H1 (cell line): ENCODE data around the gene MAP2K7. TPM values are rescaled to one million over a fixed set of nuclear protein-coding genes. Genes with fewer than 3 reads are reported as not detected.

Experiments used
- ATF3 ChIP-seq: IDR thresholded peaks from 2 replicates; pipeline ENCODE4 v1.6.1; 2011; ENCODE audit warnings: low read depth, mild to moderate bottlenecking, low read length; ENCODE audit not compliant: insufficient read depth
- E2F6 ChIP-seq: IDR thresholded peaks from 2 replicates; pipeline ENCODE4 v1.6.1; 2012; ENCODE audit warnings: inconsistent platforms
- EZH2 ChIP-seq: fragments of 200-600 bp; sonication (generic); IDR thresholded peaks from 2 replicates; pipeline ENCODE4 v1.7.1; 2012; ENCODE audit warnings: low read depth, mild to moderate bottlenecking, moderate library complexity, low read length, inconsistent platforms; ENCODE audit not compliant: severe bottlenecking
- POU5F1 ChIP-seq: IDR thresholded peaks from 2 replicates; pipeline ENCODE4 v1.6.1; 2011; ENCODE audit warnings: low read depth, mild to moderate bottlenecking, low read length, moderate library complexity
- RBBP5 ChIP-seq: IDR thresholded peaks from 2 replicates; pipeline ENCODE4 v1.7.1; 2012; ENCODE audit warnings: low read depth, mild to moderate bottlenecking, inconsistent platforms, low read length, moderate library complexity, borderline replicate concordance
- TCF12 ChIP-seq: IDR thresholded peaks from 2 replicates; pipeline ENCODE4 v1.6.1; 2011; ENCODE audit warnings: low read depth, mild to moderate bottlenecking, low read length
- polyA plus RNA-seq, 7 experiments: library from polyadenylated mRNA; depleted of rRNA in 3 of 7; stranded (reverse) in 5 of 7; unstranded in 2 of 7; fragments of >200 nt in 5 of 7; fragments of 200-250 nt in 2 of 7; gene quantifications; 1 replicate in 5 of 7; 2 replicates in 1 of 7; 4 replicates in 1 of 7; pipeline versions ENCODE4 v1.2.1 to v1.2.3, GENCODE V29; 2011 to 2013; ENCODE audit warnings: missing spikeins in 2 of 7, mixed read lengths in 2 of 7
- total RNA-seq: library from RNA; stranded (reverse); fragmentation: NEBNext Ultra II Directional; extraction: Animal tissue kit (Norgen Biotek cat#: 25700); gene quantifications from 2 replicates; pipeline ENCODE4 v1.2.1, GENCODE V29; 2021

The MAP2K7 gene
- total and polyA plus RNA-seq, 2 of the 8 experiments (the other 6 are each of a cell fraction or from before 2014, with no cell fraction given): 8.9 to 38.3 TPM

GRCh38 chr19:7918615-7919421 is 15.1 kb downstream of the MAP2K7 start (continued):
- TF ChIP-seq E2F6 (no peak), POU5F1 (no peak), ATF3 (no peak), EZH2 (no peak), TCF12 (no peak), RBBP5 (no peak)
